GM12864 (cell line): ENCODE data around the gene MAPK8IP3.

Experiments
- DNase-seq: peaks from one replicate; pipeline ENCODE4 v3.0.0-alpha.2; 2011; ENCODE audit warnings: low read depth
- H3K4me3 ChIP-seq: 2 replicates; pipeline ENCODE4 v1.5.1; 2011; ENCODE audit warnings: mild to moderate bottlenecking, low read depth, low read length, control low read depth
- TF ChIP-seq, protein P1 (sequence below): IDR thresholded peaks from 2 replicates; pipeline ENCODE4 v1.5.1; 2011; ENCODE audit warnings: low read depth, mild to moderate bottlenecking, moderate library complexity, low read length, control low read depth, inconsistent platforms; ENCODE audit errors: missing control alignments

Gene MAPK8IP3

DNA sequence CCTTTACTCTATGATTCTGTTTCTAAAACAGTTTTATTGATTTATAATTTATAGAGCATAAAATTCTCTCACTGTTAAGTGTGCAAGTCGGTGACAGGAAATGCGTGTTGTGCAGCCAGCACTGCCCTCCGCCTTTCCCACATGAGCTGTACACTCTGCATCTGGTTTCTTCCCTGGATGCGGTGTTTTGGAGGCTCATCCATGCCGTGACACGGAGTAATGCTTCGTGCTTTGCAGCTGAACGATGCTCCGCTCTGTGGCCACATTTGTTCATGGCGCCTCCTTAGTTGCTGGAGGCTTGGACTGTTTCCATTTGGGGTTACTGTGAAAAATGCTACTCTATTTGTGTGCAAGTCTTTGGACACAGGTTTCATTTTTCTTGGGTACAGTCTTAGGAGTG lies 94.7 kb downstream of the MAPK8IP3 start:
- no peak for DNase-seq
- TF ChIP-seq, protein P1, sequence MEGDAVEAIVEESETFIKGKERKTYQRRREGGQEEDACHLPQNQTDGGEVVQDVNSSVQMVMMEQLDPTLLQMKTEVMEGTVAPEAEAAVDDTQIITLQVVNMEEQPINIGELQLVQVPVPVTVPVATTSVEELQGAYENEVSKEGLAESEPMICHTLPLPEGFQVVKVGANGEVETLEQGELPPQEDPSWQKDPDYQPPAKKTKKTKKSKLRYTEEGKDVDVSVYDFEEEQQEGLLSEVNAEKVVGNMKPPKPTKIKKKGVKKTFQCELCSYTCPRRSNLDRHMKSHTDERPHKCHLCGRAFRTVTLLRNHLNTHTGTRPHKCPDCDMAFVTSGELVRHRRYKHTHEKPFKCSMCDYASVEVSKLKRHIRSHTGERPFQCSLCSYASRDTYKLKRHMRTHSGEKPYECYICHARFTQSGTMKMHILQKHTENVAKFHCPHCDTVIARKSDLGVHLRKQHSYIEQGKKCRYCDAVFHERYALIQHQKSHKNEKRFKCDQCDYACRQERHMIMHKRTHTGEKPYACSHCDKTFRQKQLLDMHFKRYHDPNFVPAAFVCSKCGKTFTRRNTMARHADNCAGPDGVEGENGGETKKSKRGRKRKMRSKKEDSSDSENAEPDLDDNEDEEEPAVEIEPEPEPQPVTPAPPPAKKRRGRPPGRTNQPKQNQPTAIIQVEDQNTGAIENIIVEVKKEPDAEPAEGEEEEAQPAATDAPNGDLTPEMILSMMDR: no peak
- H3K4me3 ChIP-seq: no peak overlapping the region

DNA sequence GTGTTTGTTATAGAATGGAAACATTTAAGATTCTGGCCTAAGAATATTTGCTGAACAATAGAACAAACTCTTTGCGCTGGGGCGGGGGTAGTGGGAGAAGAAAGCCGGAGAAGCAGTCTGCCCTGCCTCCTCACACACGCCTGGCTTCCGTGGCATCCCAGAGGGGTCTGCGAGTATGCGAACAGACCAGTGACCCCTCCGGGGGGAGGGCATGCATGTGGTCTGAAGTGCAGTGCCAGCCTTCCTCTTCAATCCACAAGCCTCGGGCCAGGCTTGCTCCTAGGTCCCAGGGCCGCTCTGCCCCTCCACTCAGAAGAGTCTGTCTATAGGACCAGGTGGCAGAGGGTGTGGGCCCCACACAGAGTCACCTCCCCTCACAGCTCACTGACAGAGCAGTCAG lies 101.6 kb downstream of the MAPK8IP3 start:
- H3K4me3 ChIP-seq: no peak overlapping the region
- TF ChIP-seq, protein P1: no peak
- DNase-seq: no peak

DNA sequence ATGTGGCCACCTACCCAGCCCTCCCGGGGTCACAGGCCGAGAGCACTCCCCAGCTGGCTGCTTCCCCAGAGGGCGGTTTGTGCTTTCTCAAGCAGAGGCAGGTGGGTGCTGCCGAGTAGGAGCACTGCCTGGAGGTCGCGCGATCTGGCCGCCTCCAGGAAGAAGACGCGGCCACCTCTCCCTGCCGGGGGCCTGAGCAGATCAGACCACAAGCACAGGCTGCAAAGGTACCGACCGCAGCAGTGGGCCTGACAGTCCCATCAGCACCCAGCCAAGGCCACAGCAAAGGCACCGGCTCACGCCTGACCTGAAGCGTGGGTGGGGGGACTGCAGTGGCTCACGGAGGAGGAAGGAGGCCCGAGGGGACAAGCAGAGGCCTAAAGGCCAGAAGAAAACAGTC lies 102.7 kb downstream of the MAPK8IP3 start:
- no peak overlapping the region for H3K4me3 ChIP-seq
- TF ChIP-seq, protein P1: no peak
- no peak for DNase-seq

DNA sequence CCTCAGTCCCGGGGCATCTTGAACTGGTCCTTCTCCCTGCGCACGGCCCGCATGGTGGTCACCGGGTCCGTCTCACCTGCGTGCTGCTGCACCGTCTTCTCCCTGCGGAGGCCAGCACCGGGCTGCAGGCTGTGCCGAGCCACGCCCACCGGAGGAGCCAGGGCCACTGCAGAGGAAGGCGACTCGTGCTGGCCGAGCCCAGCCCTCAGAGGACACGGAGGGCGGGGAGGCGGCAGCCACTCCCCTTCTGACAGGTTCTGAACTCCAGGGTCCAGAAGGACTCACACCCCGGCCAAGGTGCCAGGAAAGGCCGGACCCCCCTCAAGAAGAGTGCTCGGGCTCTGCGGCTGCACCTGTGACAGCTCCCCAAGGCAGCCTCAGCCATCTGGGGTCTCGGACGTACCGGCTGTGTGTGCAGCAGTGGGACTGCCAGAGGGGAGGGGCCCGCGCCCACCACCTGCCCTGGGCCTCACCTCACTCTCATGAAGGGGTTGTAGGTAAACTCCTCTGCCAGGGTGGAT lies 103.3 kb downstream of the MAPK8IP3 start:
- DNase-seq: no peak
- H3K4me3 ChIP-seq: no peak overlapping the region
- TF ChIP-seq, protein P1: no peak

DNA sequence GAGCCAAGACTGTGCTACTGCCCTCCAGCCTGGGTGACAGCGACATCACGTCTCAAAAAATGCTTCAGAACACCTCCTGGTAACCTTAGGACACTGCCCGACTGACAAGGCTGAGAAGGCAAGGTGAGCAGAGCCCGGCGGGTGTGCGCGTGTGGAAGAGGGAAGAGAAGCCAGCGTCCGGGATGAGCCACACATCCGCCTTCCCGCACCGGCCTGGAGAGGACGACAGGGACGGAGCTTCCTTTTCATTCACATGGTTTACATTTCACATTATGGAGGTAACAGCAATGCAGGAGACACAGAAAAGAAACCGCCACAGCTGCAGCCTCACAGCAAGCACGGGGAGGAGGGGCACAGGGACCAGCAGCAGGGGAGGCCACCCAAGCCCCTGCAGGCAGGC lies 104.1 kb downstream of the MAPK8IP3 start:
- no peak for DNase-seq
- TF ChIP-seq, protein P1: no peak
- H3K4me3 ChIP-seq: no peak overlapping the region

DNA sequence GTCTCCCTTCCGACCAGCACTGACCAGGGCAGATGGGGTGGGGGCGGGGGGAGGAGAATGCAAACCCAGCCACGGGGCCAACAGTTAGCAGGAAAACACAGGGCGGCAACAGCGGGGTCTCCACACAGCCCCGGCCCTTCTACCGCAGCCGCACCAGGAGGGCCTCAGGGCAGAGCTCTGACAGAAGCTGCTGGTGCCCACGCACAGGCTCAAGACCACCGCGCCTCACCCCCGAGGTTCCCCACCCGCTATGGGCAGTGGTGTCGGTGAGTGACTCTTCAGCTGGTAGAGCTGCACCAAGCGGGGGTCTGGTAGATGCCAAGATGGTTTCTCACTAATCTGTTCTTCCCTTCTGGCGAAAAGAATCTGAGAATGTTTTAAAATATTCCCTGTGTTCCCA lies 104.5 kb downstream of the MAPK8IP3 start:
- no peak for DNase-seq
- TF ChIP-seq, protein P1: no peak
- no peak overlapping the region for H3K4me3 ChIP-seq

DNA sequence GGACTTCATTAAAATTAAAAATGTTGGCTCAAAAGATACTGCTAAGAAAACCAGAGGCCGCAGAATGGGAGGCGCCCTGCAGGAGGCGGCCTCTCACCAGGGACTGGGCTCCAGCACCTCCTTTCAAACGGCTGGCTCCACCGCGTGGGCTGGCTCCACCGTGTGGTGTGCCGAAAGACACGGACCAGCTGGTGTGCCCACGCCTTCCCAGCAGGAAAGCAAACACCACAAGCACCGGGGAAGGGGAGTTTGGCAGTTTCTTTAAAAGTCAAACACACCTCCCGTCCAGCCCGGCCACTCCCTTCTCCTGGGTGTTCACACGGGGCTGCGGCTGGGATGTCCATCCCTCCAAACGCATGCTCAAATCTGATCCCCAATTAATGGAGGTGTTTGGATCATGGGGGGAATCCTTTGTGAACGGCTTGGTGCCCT lies 106.8 kb downstream of the MAPK8IP3 start:
- DNase-seq: no peak
- TF ChIP-seq, protein P1: peak; percentile 12
- H3K4me3 ChIP-seq: no peak overlapping the region
